Ramos (cell line): Measurements from ENCODE around the gene ARMH2.

Experiments
- in situ Hi-C: fragments of 300-500 bp; cut with MboI; formaldehyde crosslinking; loops from one replicate; pipeline ENCODE4 v1.14.3; 2022; ENCODE audit warnings: low sequenced_read_pairs; ENCODE audit not compliant: unreplicated experiment

The ARMH2 gene

GRCh38 chr6:24798740-24799540 is at the start of gene ARMH2:
ARMH2 (minus strand) TSS chr6:24798917; CDS start chr6:24798857, 60 bp downstream.
- in situ Hi-C loops: no loop called here

GRCh38 chr6:24848461-24848860 is 49.7 kb upstream of the ARMH2 start:
- in situ Hi-C loops: no loop called here

GRCh38 chr6:24847402-24847801 is 48.7 kb upstream of the ARMH2 start:
- in situ Hi-C loops: no loop called here

- in situ Hi-C loops: no loop called here
These were observed 46.9 kb upstream of the ARMH2 start for GRCh38 chr6:24845578-24845977.

- in situ Hi-C loops: no loop called here
These were observed 46.2 kb upstream of the ARMH2 start for GRCh38 chr6:24844903-24845302.

GRCh38 chr6:24844061-24844460 is 45.3 kb upstream of the ARMH2 start:
- in situ Hi-C loops: no loop called here

GRCh38 chr6:24840187-24840586 is 41.5 kb upstream of the ARMH2 start:
- in situ Hi-C loops: no loop called here

- in situ Hi-C loops: no loop called here
These were observed 40.3 kb upstream of the ARMH2 start for GRCh38 chr6:24838994-24839393.

GRCh38 chr6:24838081-24838480 is 39.4 kb upstream of the ARMH2 start:
- in situ Hi-C loops: no loop called here

GRCh38 chr6:24836109-24836508 is 37.4 kb upstream of the ARMH2 start:
- in situ Hi-C loops: no loop called here

- in situ Hi-C loops: no loop called here
These were observed 35.1 kb upstream of the ARMH2 start for GRCh38 chr6:24833711-24834386.

GRCh38 chr6:24832794-24833193 is 34.1 kb upstream of the ARMH2 start:
- in situ Hi-C loops: no loop called here

GRCh38 chr6:24831771-24832716 is 33.3 kb upstream of the ARMH2 start:
- in situ Hi-C loops: no loop called here

GRCh38 chr6:24829657-24830056 is 30.9 kb upstream of the ARMH2 start:
- in situ Hi-C loops: no loop called here

- in situ Hi-C loops: no loop called here
These were observed 29.3 kb upstream of the ARMH2 start for GRCh38 chr6:24827970-24828369.

GRCh38 chr6:24827162-24827561 is 28.4 kb upstream of the ARMH2 start:
- in situ Hi-C loops: no loop called here

- in situ Hi-C loops: no loop called here
These were observed 26.5 kb upstream of the ARMH2 start for GRCh38 chr6:24825130-24825630.

- in situ Hi-C loops: no loop called here
These were observed 25.6 kb upstream of the ARMH2 start for GRCh38 chr6:24824142-24824938.

GRCh38 chr6:24823185-24823584 is 24.5 kb upstream of the ARMH2 start:
- in situ Hi-C loops: no loop called here

- in situ Hi-C loops: no loop called here
These were observed 24.0 kb upstream of the ARMH2 start for GRCh38 chr6:24822696-24823095.
